22Rv1 (cell line): Measurements from ENCODE around the gene FILIP1L.

ENCODE experiments used
- H3K27ac ChIP-seq: fragments of 450-650 bp; 2 replicates; pipeline ENCODE4 v1.5.1; 2017
- ZFX ChIP-seq: fragments of 450-650 bp; IDR thresholded peaks from 2 replicates; pipeline ENCODE4 v1.6.1; 2017; ENCODE audit warnings: antibody characterized with exemption, borderline replicate concordance
- TF ChIP-seq, protein P1 (sequence below): fragments of 450-650 bp; IDR thresholded peaks from 2 replicates; pipeline ENCODE4 v1.5.1; 2017; ENCODE audit warnings: mild to moderate bottlenecking

FILIP1L gene

DNA sequence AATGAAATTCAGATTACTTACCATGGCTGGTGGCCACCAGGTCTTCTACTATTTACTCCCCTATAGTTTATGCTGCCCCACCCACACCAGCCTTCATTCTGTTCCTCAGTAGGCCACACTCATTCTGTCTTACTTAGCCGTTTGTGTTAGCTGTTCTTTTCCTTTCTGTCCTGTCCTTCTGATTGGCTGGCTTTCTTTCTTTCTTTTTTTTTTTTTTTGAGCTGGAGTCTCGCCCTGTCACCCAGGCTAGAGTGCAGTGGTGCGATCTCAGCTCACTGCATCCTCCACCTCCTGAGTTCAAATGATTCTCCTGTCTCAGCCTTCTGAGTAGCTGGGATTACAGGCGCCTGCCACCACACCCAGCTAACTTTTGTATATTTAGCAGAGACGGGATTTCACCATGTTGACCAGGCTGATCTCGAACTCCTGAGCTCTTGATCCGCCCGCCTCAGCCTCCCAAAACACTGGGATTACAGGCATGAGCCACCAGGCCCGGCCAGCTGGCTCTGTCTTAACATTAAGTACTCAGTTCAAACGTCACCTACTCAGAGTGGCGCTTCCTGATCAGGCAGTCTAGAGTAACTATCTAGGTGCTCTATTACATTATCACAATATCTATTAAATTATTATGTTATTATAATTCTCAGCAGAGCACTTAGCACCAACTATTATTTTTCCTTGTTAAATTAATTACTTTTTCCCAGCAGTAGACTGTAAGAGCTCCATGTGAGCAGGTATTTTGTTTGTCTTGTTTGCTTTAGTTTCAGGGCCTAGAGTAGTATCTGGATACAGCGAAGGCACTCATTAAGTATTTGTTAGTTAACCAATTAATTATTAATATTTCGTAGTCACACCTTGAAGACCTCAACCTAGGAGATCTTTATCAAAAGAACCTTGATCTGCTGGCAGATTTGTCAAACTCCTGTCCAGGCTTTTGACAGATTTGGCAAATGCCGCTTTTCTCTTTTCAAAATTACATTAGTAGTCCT lies 290.3 kb downstream of the FILIP1L start:
- H3K27ac ChIP-seq: peak overlapping the region; percentile 38
- TF ChIP-seq, protein P1, sequence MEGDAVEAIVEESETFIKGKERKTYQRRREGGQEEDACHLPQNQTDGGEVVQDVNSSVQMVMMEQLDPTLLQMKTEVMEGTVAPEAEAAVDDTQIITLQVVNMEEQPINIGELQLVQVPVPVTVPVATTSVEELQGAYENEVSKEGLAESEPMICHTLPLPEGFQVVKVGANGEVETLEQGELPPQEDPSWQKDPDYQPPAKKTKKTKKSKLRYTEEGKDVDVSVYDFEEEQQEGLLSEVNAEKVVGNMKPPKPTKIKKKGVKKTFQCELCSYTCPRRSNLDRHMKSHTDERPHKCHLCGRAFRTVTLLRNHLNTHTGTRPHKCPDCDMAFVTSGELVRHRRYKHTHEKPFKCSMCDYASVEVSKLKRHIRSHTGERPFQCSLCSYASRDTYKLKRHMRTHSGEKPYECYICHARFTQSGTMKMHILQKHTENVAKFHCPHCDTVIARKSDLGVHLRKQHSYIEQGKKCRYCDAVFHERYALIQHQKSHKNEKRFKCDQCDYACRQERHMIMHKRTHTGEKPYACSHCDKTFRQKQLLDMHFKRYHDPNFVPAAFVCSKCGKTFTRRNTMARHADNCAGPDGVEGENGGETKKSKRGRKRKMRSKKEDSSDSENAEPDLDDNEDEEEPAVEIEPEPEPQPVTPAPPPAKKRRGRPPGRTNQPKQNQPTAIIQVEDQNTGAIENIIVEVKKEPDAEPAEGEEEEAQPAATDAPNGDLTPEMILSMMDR: no peak
- TF ChIP-seq ZFX: no peak

DNA sequence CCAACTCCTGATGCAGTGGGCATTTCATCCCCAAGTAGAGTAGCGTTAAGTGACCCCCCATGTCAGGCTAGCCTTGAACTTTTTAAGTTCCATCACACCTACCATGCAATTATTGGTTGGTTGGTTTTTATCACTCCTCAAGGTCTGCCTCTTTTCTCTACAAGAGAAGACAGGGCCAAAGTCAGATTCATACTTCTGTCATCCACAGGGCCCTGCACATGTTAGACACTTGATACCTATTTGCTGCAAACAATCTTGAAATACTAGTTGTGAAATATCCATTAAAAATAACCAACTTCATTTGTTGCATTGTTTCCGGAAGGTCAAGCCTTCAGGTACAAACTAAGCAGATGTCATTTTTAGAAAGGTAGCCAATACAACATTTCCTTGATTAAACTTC lies 295.5 kb downstream of the FILIP1L start:
- TF ChIP-seq ZFX: no peak
- TF ChIP-seq, protein P1: no peak
- H3K27ac ChIP-seq: no peak overlapping the region

DNA sequence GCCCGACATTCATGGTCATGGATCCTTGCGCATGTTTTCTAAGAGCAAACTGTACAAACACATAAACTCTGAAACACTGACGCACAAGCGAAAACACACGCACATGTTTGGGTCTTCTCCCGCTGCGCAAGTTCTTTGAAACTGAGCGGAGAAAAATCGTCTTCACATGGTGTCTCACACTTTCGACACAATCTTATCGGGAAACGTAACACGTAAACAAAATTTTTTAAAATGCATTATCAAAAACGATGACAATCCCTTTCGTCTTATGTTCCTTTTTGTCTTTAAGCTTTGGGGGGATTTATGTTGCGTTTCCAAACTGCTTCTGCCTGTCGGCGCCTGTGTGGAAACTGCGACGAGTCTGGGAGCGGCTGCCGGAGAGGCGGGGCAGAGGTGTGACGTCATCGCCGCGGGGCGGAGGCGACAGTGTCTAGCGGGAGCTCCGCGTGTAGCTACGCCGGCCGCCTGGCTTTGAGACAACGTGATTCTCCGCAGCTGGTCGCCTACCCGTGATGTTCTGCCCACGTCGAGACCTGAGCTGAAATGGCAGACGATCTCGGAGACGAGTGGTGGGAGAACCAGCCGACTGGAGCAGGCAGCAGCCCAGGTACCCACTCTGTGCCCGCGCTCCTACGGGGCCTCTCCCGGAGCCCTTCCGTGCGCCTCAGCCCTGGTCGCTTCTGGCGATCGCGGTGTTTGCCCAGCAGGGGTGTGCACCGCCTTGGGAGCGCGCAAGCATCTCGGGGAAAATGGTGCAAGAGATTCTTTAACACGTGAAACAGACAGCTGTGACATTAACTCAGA lies 296.7 kb downstream of the FILIP1L start, which contains the start of gene CMSS1:
Gene CMSS1, plus strand, starts transcription at position 426 of the 804 bp plus-strand sequence.
- H3K27ac ChIP-seq: peak within 1 kb of the TSS; percentile 79
- TF ChIP-seq, protein P1: peak; percentile 23; the same call in 1 of the 2 replicates
- no peak for TF ChIP-seq ZFX

DNA sequence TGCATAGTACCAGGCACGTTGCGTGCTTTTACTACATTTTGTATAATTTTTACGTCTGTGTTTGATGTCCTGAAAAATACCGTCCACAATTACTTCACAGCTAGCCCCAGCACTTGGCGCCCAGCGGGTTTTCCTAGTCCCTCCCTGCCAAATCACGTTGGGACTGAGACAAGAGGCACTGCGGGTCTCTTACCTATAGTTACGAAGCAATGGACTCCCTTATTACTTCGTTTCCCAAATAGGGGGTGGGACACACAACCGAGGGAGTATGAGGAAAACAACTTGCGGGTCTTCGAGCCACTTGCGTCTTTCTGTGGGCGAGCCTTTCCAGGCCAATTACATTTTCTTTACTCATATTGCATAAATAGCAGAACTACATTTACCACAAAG lies 297.3 kb downstream of the FILIP1L start:
- TF ChIP-seq, protein P1: no peak
- TF ChIP-seq ZFX: no peak
- H3K27ac ChIP-seq: peak overlapping the region; percentile 79

DNA sequence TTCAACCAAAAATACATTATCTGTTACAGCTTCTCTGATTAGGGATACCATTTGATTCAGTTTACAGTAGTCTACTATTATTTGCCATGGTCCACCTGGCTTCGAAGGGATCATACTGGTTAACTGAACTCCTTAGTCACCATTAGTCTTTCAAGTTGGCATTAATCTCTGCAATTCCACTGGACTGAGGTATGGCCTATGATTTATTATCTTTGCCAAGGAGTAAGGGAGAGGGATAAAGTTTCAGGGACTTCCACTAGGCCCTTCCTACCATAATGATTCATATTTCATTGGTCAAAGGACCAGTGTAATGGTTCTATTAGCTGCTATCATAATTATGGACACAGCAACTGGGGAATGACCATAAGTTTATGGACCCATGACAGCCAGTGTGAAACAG lies 303.9 kb downstream of the FILIP1L start:
- no peak overlapping the region for H3K27ac ChIP-seq
- TF ChIP-seq, protein P1: no peak
- TF ChIP-seq ZFX: no peak

DNA sequence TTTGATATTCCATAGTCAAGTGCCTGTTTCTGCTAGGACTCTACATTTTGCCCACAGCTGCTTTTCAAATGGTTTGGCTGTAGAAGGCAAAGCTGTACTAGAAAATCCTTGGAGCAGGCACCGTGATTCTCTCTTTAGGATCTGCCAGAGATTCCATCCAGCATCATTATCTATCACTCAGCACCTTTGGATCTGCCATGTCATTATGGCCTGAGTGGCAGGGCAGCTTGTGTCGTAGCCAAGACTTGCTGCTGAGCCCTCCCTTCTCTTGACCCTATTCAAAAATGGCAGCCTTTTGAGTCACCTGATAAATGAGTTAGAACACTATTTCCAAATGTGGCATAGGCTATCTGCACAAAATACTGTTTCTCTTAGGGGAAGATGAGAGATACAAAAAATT lies 304.7 kb downstream of the FILIP1L start:
- H3K27ac ChIP-seq: no peak overlapping the region
- TF ChIP-seq ZFX: no peak
- TF ChIP-seq, protein P1: no peak
